ENCODE data around the gene TRAFD1. TPM values are rescaled to one million over a fixed set of nuclear protein-coding genes. Genes with fewer than 3 reads are reported as not detected.
"Not testable (repeated sequence)": the region's sequence is repeated elsewhere in the genome, so short reads cannot be mapped to it uniquely, and the experiment has no call there.

Gene TRAFD1
- total RNA-seq, 2 donors from 2014 or later, result 29.7 to 50.0 TPM

- ATAC-seq (replicated peaks), result peak; percentile 82
- Mint-ChIP-seq H3K27me3 (no peaks in the 10 kb centered on the region), H3K4me3 (peak within 1 kb of the TSS; percentile 96), H3K9me3 (no peaks in the 10 kb centered on the region), H3K4me1 (peaks cover 33% of the 10 kb centered on the region), H3K36me3 (ENCODE audit: low read depth) (peaks cover 55% of the 10 kb centered on the region), H3K27ac (peak within 1 kb of the TSS; percentile 98)
Measured at GRCh38 chr12:112108202-112109079, 16.9 kb upstream of the TRAFD1 start, which contains the start of gene NAA25. TSS of gene NAA25 (minus strand) at chr12:112108783. CDS start at chr12:112108773, 10 bp downstream.

GRCh38 chr12:112110787-112111662 lies 14.3 kb upstream of the TRAFD1 start:
- not testable (repeated sequence) for ATAC-seq (replicated peaks); H3K27me3 Mint-ChIP-seq; H3K27ac Mint-ChIP-seq; H3K9me3 Mint-ChIP-seq
- peak overlapping the region; percentile 96 for H3K4me3 Mint-ChIP-seq
- peaks cover 29% of the 10 kb centered on the region for H3K36me3 Mint-ChIP-seq (ENCODE audit: low read depth)
- peaks cover 20% of the 10 kb centered on the region for H3K4me1 Mint-ChIP-seq

- Mint-ChIP-seq H3K9me3 (no peaks in the 10 kb centered on the region), H3K4me1 (peaks cover 20% of the 10 kb centered on the region), H3K36me3 (ENCODE audit: low read depth) (peaks cover 20% of the 10 kb centered on the region), H3K27me3 (no peaks in the 10 kb centered on the region), H3K27ac (peak overlapping the region; percentile 50), H3K4me3 (peak overlapping the region; percentile 32)
- ATAC-seq (replicated peaks), result no peak
Measured at GRCh38 chr12:112111931-112112330, 13.4 kb upstream of the TRAFD1 start.

- ATAC-seq (replicated peaks), result peak; percentile 18
- H3K9me3 Mint-ChIP-seq, result no peaks in the 10 kb centered on the region
- H3K36me3 Mint-ChIP-seq (ENCODE audit: low read depth), result peaks cover 13% of the 10 kb centered on the region
- no peaks in the 10 kb centered on the region for H3K27me3 Mint-ChIP-seq
- H3K4me3 Mint-ChIP-seq, result peak overlapping the region; percentile 32
- H3K27ac Mint-ChIP-seq, result peak overlapping the region; percentile 50
- peaks cover 18% of the 10 kb centered on the region for H3K4me1 Mint-ChIP-seq
Measured at GRCh38 chr12:112112409-112113133, 12.8 kb upstream of the TRAFD1 start.

- no peaks in the 10 kb centered on the region for H3K9me3 Mint-ChIP-seq
- peaks cover 14% of the 10 kb centered on the region for H3K4me1 Mint-ChIP-seq
- H3K27ac Mint-ChIP-seq, result no peak overlapping the region
- H3K27me3 Mint-ChIP-seq, result no peaks in the 10 kb centered on the region
- ATAC-seq (replicated peaks), result no peak
- H3K4me3 Mint-ChIP-seq, result no peak overlapping the region
- H3K36me3 Mint-ChIP-seq (ENCODE audit: low read depth), result no peaks in the 10 kb centered on the region
Measured at GRCh38 chr12:112115259-112116045, 9.9 kb upstream of the TRAFD1 start.

- Mint-ChIP-seq H3K9me3 (no peaks in the 10 kb centered on the region), H3K27ac (peak overlapping the region; percentile 8), H3K4me1 (peaks cover 15% of the 10 kb centered on the region), H3K27me3 (peaks cover 3% of the 10 kb centered on the region), H3K4me3 (peak overlapping the region; percentile 17), H3K36me3 (ENCODE audit: low read depth) (no peaks in the 10 kb centered on the region)
- peak; percentile 85 for ATAC-seq (replicated peaks)
Measured at GRCh38 chr12:112116232-112117060, 8.9 kb upstream of the TRAFD1 start.

- Mint-ChIP-seq H3K4me3 (no peak overlapping the region), H3K36me3 (ENCODE audit: low read depth) (no peaks in the 10 kb centered on the region), H3K4me1 (peaks cover 11% of the 10 kb centered on the region), H3K27me3 (peaks cover 3% of the 10 kb centered on the region), H3K27ac (no peak overlapping the region), H3K9me3 (no peaks in the 10 kb centered on the region)
- ATAC-seq (replicated peaks), result no peak
Measured at GRCh38 chr12:112117685-112118084, 7.7 kb upstream of the TRAFD1 start.

GRCh38 chr12:112121780-112122565 lies 3.4 kb upstream of the TRAFD1 start:
- ATAC-seq (replicated peaks), result no peak
- H3K27me3 Mint-ChIP-seq, result peaks cover 3% of the 10 kb centered on the region
- H3K4me3 Mint-ChIP-seq, result no peak overlapping the region
- H3K4me1 Mint-ChIP-seq, result peaks cover 8% of the 10 kb centered on the region
- no peaks in the 10 kb centered on the region for H3K9me3 Mint-ChIP-seq
- H3K27ac Mint-ChIP-seq, result no peak overlapping the region
- peaks cover 9% of the 10 kb centered on the region for H3K36me3 Mint-ChIP-seq (ENCODE audit: low read depth)

GRCh38 chr12:112122823-112123690 lies 2.3 kb upstream of the TRAFD1 start:
- H3K27ac Mint-ChIP-seq, result no peak overlapping the region
- no peaks in the 10 kb centered on the region for H3K9me3 Mint-ChIP-seq
- H3K36me3 Mint-ChIP-seq (ENCODE audit: low read depth), result peaks cover 12% of the 10 kb centered on the region
- peaks cover 3% of the 10 kb centered on the region for H3K27me3 Mint-ChIP-seq
- no peak overlapping the region for H3K4me3 Mint-ChIP-seq
- no peak for ATAC-seq (replicated peaks)
- H3K4me1 Mint-ChIP-seq, result peaks cover 14% of the 10 kb centered on the region

- peak overlapping the region; percentile 74 for H3K4me3 Mint-ChIP-seq
- no peak for ATAC-seq (replicated peaks)
- H3K36me3 Mint-ChIP-seq (ENCODE audit: low read depth), result peaks cover 12% of the 10 kb centered on the region
- H3K9me3 Mint-ChIP-seq, result no peaks in the 10 kb centered on the region
- H3K27ac Mint-ChIP-seq, result peak overlapping the region; percentile 72
- peaks cover 3% of the 10 kb centered on the region for H3K27me3 Mint-ChIP-seq
- peaks cover 14% of the 10 kb centered on the region for H3K4me1 Mint-ChIP-seq
Measured at GRCh38 chr12:112124918-112125249, 476 bp upstream of the TRAFD1 start.

GRCh38 chr12:112126000-112126438 lies 659 bp downstream of the TRAFD1 start:
- no peaks in the 10 kb centered on the region for H3K9me3 Mint-ChIP-seq
- H3K4me1 Mint-ChIP-seq, result peaks cover 13% of the 10 kb centered on the region
- H3K4me3 Mint-ChIP-seq, result peak overlapping the region; percentile 74
- H3K27ac Mint-ChIP-seq, result peak overlapping the region; percentile 72
- peaks cover 17% of the 10 kb centered on the region for H3K36me3 Mint-ChIP-seq (ENCODE audit: low read depth)
- no peak for ATAC-seq (replicated peaks)
- H3K27me3 Mint-ChIP-seq, result no peaks in the 10 kb centered on the region
